Breast epithelium (tissue), 3 donors: Measurements from ENCODE around the gene CALR3.

ENCODE experiments used
- POLR2A ChIP-seq: fragments of 450-650 bp; IDR thresholded peaks from one replicate; pipeline ENCODE4 v1.6.1; 2016; ENCODE audit warnings: antibody characterized with exemption, mild to moderate bottlenecking, moderate library complexity
- POLR2AphosphoS5 ChIP-seq, 3 donors: sonication (generic); formaldehyde crosslinking; IDR thresholded peaks; one replicate each; pipeline ENCODE4 v1.6.1; 2017; ENCODE audit warnings: antibody characterized with exemption in 3 of 3

GRCh38 chr19:16455489-16455888 is 40.5 kb downstream of the CALR3 start:
- TF ChIP-seq POLR2A (no peak), POLR2AphosphoS5 (IDR thresholded peaks at IDR 0.05) (no peak)
